ENCODE data around the gene XRN1.

GRCh38 chr3:142282503-142282902 is 165.3 kb downstream of the XRN1 start:
- TF ChIP-seq CTCF (IDR thresholded peaks at IDR 0.05 in 8 of 11, conservative IDR thresholded peaks at IDR 0.05 in 3 of 11) (no peak), POLR2A (IDR thresholded peaks at IDR 0.05) (no peak)

All from spleen (tissue), 7 donors.